SK-N-SH (cell line): ENCODE measurements around the gene LRTM2. TPM values are rescaled to one million over a fixed set of nuclear protein-coding genes. Genes with fewer than 3 reads are reported as not detected.

Source experiments
- CTCF ChIA-PET: fragments of 300-600, 350-600 bp; formaldehyde crosslinking; extraction: SDS; loops from one replicate; lab custom pipeline; 2021; lab: Yijun Ruan, JAX
- POLR2A ChIA-PET: fragments of 350-600 bp; sonication (Branson Sonifier 250); formaldehyde crosslinking; extraction: SDS; loops from one replicate; lab custom pipeline; 2020; ENCODE audit warnings: antibody characterized with exemption, inconsistent platforms; lab: Yijun Ruan, JAX
- DNase-seq: peaks from one replicate; pipeline ENCODE4 v3.0.0; 2012
- H2AFZ ChIP-seq: fragments of 200-600 bp; sonication (generic); 2 replicates; pipeline ENCODE4 v1.8.1; 2016; ENCODE audit warnings: antibody characterized with exemption, mild to moderate bottlenecking, low read depth
- H3F3A ChIP-seq: fragments of 200-600 bp; sonication (generic); replicated peaks from 2 replicates; pipeline ENCODE3; 2016; ENCODE audit warnings: antibody characterized with exemption, mild to moderate bottlenecking; ENCODE audit not compliant: insufficient read depth
- H3K27ac ChIP-seq, 2 experiments: fragments of 200-500 bp in 1 of 2; fragments of 200-600 bp in 1 of 2; sonication (Bioruptor generic) in 1 of 2; sonication (generic), shearing (Covaris generic) in 1 of 2; 2 replicates each; pipeline versions ENCODE4 v1.5.1 to v1.6.1; 2014 to 2016; ENCODE audit warnings: low read depth in 2 of 2, inconsistent platforms in 1 of 2, low read length in 1 of 2, mild to moderate bottlenecking in 1 of 2, mixed read lengths in 1 of 2
- H3K27me3 ChIP-seq: fragments of 200-600 bp; sonication (generic), shearing (Covaris generic); 2 replicates; pipeline ENCODE4 v1.6.1; 2016; ENCODE audit warnings: mixed run types; ENCODE audit not compliant: insufficient read depth
- H3K36me3 ChIP-seq, 2 experiments: fragments of 200-500 bp in 1 of 2; fragments of 200-600 bp in 1 of 2; sonication (Bioruptor generic) in 1 of 2; sonication (generic) in 1 of 2; replicated peaks in 1 of 2; 2 replicates each; pipeline versions ENCODE3 to v1.5.1; 2014 to 2016; ENCODE audit warnings: low read length in 1 of 2, mild to moderate bottlenecking in 1 of 2; ENCODE audit not compliant: insufficient read depth in 2 of 2, control insufficient read depth in 1 of 2
- H3K4me1 ChIP-seq, 2 experiments: fragments of 200-500 bp in 1 of 2; fragments of 200-600 bp in 1 of 2; sonication (Bioruptor generic) in 1 of 2; sonication (generic), shearing (Covaris generic) in 1 of 2; 2 replicates each; pipeline versions ENCODE4 v1.5.1 to v1.6.1; 2014 to 2016; ENCODE audit warnings: low read depth in 1 of 2, low read length in 1 of 2, mixed run types in 1 of 2; ENCODE audit not compliant: insufficient read depth in 2 of 2, control insufficient read depth in 1 of 2
- H3K4me2 ChIP-seq: fragments of 200-600 bp; sonication (generic), shearing (Covaris generic); 2 replicates; pipeline ENCODE4 v1.6.1; 2017; ENCODE audit warnings: mixed run types
- H3K4me3 ChIP-seq, 2 experiments: fragments of 200-500 bp in 1 of 2; fragments of 200-600 bp in 1 of 2; sonication (Bioruptor generic) in 1 of 2; sonication (generic), shearing (Covaris generic) in 1 of 2; 2 replicates each; pipeline versions ENCODE4 v1.5.1 to v1.8.1; 2014 to 2016; ENCODE audit warnings: low read depth in 2 of 2, inconsistent platforms in 1 of 2, low read length in 1 of 2, mild to moderate bottlenecking in 1 of 2, mixed read lengths in 1 of 2, moderate library complexity in 1 of 2
- H3K79me2 ChIP-seq: fragments of 200-600 bp; sonication (generic); 2 replicates; pipeline ENCODE4 v1.8.1; 2017; ENCODE audit warnings: mild to moderate bottlenecking; ENCODE audit not compliant: insufficient read depth
- H3K9ac ChIP-seq: fragments of 200-600 bp; sonication (generic); 2 replicates; pipeline ENCODE4 v1.6.1; 2017; ENCODE audit warnings: mixed run types
- H3K9me2 ChIP-seq: fragments of 200-600 bp; sonication (generic); 2 replicates; pipeline ENCODE4 v1.6.1; 2017; ENCODE audit warnings: mixed run types
- H3K9me3 ChIP-seq: fragments of 200-600 bp; sonication (generic); 2 replicates; pipeline ENCODE4 v1.6.1; 2017; ENCODE audit warnings: mixed run types, mild to moderate bottlenecking, moderate library complexity
- H4K20me1 ChIP-seq: fragments of 200-600 bp; sonication (generic); 2 replicates; pipeline ENCODE4 v1.6.1; 2017; ENCODE audit warnings: mild to moderate bottlenecking, mixed run types; ENCODE audit not compliant: insufficient read depth
- CHD2 ChIP-seq: fragments of 150-350 bp; IDR thresholded peaks from 2 replicates; pipeline ENCODE4 v1.6.1; 2018; ENCODE audit warnings: low read length; ENCODE audit not compliant: partially characterized antibody
- FOSL2 ChIP-seq: IDR thresholded peaks from 2 replicates; pipeline ENCODE4 v1.4.0; 2012; ENCODE audit warnings: low read depth, mild to moderate bottlenecking, moderate library complexity, borderline replicate concordance
- GABPA ChIP-seq: IDR thresholded peaks from 2 replicates; pipeline ENCODE4 v1.4.0; 2012; ENCODE audit warnings: low read depth, mild to moderate bottlenecking
- IRF3 ChIP-seq: fragments of 150-350 bp; IDR thresholded peaks from 2 replicates; pipeline ENCODE4 v1.6.1; 2016; ENCODE audit warnings: mild to moderate bottlenecking, low read depth, low read length
- MEF2A ChIP-seq: IDR thresholded peaks from 2 replicates; pipeline ENCODE4 v1.4.0; 2012; ENCODE audit warnings: low read depth, borderline replicate concordance
- MXI1 ChIP-seq: IDR thresholded peaks from 2 replicates; pipeline ENCODE4 v1.6.1; 2012; ENCODE audit warnings: mild to moderate bottlenecking, low read depth, low read length, improper control_type of control experiment
- NRF1 ChIP-seq: IDR thresholded peaks from 2 replicates; pipeline ENCODE4 v1.6.1; 2012; ENCODE audit warnings: low read depth, mild to moderate bottlenecking, low read length
- RAD21 ChIP-seq: IDR thresholded peaks from 2 replicates; pipeline ENCODE4 v1.6.1; 2012; ENCODE audit warnings: mild to moderate bottlenecking, low read length
- RCOR1 ChIP-seq: fragments of 150-350 bp; IDR thresholded peaks from 2 replicates; pipeline ENCODE4 v1.6.1; 2017; ENCODE audit warnings: antibody characterized with exemption, low read length
- REST ChIP-seq: IDR thresholded peaks from 2 replicates; pipeline ENCODE4 v1.6.1; 2012; ENCODE audit warnings: mild to moderate bottlenecking, low read depth, low read length, moderate library complexity
- RFX5 ChIP-seq: IDR thresholded peaks from 2 replicates; pipeline ENCODE4 v1.6.1; 2012; ENCODE audit warnings: mild to moderate bottlenecking, improper control_type of control experiment, low read length
- SIN3A ChIP-seq: IDR thresholded peaks from 2 replicates; pipeline ENCODE4 v1.6.1; 2012; ENCODE audit warnings: low read depth, mild to moderate bottlenecking, low read length, moderate library complexity, borderline replicate concordance
- TAF1 ChIP-seq: IDR thresholded peaks from 2 replicates; pipeline ENCODE4 v1.6.1; 2012; ENCODE audit warnings: low read depth, mild to moderate bottlenecking, low read length, moderate library complexity, borderline replicate concordance
- USF2 ChIP-seq: fragments of 150-350 bp; IDR thresholded peaks from 2 replicates; pipeline ENCODE4 v1.6.1; 2017; ENCODE audit warnings: antibody characterized with exemption, low read length, low read depth, borderline replicate concordance
- ZBTB33 ChIP-seq: IDR thresholded peaks from 2 replicates; pipeline ENCODE4 v1.4.0; 2012; ENCODE audit warnings: low read depth, borderline replicate concordance
- WGBS: methylation state at CpG from one replicate; pipeline ENCODE4 v1.1.6; 2017; ENCODE audit warnings: low lambda C conversion rate; 5-methylcytosine and 5-hydroxymethylcytosine counted together
- polyA plus RNA-seq, 3 experiments: library from polyadenylated mRNA; depleted of rRNA; stranded (reverse); fragments of >200 nt; gene quantifications; 2 replicates each; pipeline ENCODE4 v1.2.3, GENCODE V29; 2012

LRTM2 gene
- polyA plus RNA-seq, 1 of the 3 experiments (the other 2 are of a cell fraction) = not detected

- TF ChIP-seq TAF1 (no peak), NRF1 (no peak), CHD2 (no peak), ZBTB33 (no peak), MXI1 (no peak), RCOR1 (no peak)
Observed at GRCh38 chr12:1833596-1834028, 13.2 kb downstream of the LRTM2 start (continued).

GRCh38 chr12:1834186-1834925 is 14.0 kb downstream of the LRTM2 start:
- H3K4me3 ChIP-seq = no peak overlapping the region
- no peaks in the 10 kb centered on the region for H3F3A ChIP-seq
- no peaks in the 10 kb centered on the region for H3K79me2 ChIP-seq
- POLR2A ChIA-PET = no interaction called here
- no peak for DNase-seq
- no peaks in the 10 kb centered on the region for H4K20me1 ChIP-seq
- CTCF ChIA-PET = interaction anchor here (1.3 kb wide), 1 partner anchor 106 kb away, joined by 8 read pairs; no protein-coding TSS in a partner anchor
- peaks cover 4 to 73% of the 10 kb centered on the region in 2 experiments; a peak in 3 of 4 replicates for H3K4me1 ChIP-seq
- TF ChIP-seq SIN3A = no peak
- no peak for TF ChIP-seq GABPA
- TF ChIP-seq USF2 = no peak
- no peak for TF ChIP-seq IRF3
- no peak for TF ChIP-seq RFX5
- TF ChIP-seq RAD21 = no peak
- no peak for TF ChIP-seq CHD2
- TF ChIP-seq REST = no peak
- no peak for TF ChIP-seq FOSL2
- no peak for TF ChIP-seq MEF2A
- H3K36me3 ChIP-seq = no peaks in the 10 kb centered on the region
- no peak overlapping the region for H3K9ac ChIP-seq
- 56% methylated on average over 15 of the region's 34 CpGs for WGBS
- no peaks in the 10 kb centered on the region for H3K9me3 ChIP-seq
- H3K9me2 ChIP-seq = no peaks in the 10 kb centered on the region
- H3K27ac ChIP-seq = no peak overlapping the region
- no peak overlapping the region for H3K4me2 ChIP-seq
- H3K27me3 ChIP-seq = no peaks in the 10 kb centered on the region
- no peak overlapping the region for H2AFZ ChIP-seq
